ENCODE results near the gene SLC13A3. TPM values are rescaled to one million over a fixed set of nuclear protein-coding genes. Genes with fewer than 3 reads are reported as not detected.

SLC13A3 gene, protein sequence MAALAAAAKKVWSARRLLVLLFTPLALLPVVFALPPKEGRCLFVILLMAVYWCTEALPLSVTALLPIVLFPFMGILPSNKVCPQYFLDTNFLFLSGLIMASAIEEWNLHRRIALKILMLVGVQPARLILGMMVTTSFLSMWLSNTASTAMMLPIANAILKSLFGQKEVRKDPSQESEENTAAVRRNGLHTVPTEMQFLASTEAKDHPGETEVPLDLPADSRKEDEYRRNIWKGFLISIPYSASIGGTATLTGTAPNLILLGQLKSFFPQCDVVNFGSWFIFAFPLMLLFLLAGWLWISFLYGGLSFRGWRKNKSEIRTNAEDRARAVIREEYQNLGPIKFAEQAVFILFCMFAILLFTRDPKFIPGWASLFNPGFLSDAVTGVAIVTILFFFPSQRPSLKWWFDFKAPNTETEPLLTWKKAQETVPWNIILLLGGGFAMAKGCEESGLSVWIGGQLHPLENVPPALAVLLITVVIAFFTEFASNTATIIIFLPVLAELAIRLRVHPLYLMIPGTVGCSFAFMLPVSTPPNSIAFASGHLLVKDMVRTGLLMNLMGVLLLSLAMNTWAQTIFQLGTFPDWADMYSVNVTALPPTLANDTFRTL
- polyA plus RNA-seq (2013) = 0.11 TPM

DNA sequence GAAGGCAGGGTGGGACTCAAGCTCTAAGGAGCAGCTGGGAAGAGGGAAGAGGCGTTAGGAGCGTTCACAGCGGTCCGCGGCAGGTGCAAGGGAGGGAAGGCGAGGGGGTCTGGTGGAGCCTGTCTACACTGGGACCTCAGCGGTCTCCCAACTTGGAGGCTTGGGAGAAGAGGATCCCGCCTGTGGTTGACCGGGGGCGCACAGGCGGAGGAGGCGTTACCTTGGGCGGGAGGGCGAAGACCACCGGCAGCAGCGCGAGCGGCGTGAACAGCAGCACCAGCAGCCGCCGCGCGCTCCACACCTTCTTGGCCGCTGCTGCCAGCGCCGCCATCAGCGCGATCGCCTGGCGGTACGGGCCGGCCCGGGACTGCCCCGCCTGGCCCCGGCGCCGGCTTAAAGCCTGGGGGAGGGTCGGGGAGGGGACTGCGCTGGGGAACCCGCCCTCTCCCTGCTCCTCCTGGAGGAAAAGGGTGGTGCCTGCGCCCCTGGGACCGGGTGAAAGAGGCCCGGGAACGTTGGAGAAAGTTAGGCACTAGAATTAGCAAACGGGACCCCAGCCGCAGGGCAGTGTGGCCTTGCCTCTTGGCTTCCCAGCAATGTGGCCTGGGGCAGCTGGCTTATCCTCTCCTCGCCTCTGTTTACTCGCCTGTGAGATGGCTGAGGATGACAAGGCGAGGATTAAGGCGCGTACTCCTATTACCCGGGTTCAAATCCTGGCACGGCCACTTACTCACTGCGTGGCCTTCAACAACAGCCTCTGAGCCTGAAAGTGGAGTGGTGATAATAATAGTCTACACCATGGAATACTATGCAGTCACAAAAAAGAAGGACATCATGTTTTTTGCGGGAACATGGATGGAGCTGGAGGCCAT, at the start of gene SLC13A3:
SLC13A3 (minus strand) TSS at position 369 of the 872 bp plus-strand sequence; CDS start at position 331, 38 bp downstream.
- H3K4me3 ChIP-seq (ENCODE audit: control insufficient read depth in 1 of 7, extremely low read depth in 1 of 7, insufficient read depth in 4 of 7, low read depth in 2 of 7, low read length in 6 of 7) = peak within 1 kb of the TSS in 3 of 7 experiments; percentile 6 to 38 (median 32)

DNA sequence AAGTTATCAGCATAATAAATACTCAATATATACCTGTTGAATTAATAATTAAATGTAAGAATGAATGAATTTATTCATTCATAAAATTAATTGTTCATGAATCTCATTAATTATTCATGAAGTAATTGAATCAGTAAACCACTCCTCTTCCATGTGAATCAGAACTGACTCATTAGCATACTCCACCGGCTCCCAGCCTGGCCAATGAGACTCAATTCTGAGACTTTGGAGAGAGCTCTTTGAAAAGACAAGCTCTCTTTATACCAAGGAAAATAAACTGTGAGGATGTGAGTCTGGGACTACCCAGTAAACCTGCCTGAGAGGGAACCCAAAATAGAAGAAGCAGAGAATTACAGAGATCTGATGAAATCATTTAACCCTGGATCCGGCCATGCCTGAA, 49.8 kb upstream of the SLC13A3 start:
- no peak for DNase-seq
- WGBS (ENCODE audit: insufficient coverage) = no CpG with 5 or more reads among the region's 2 CpGs

More for the DNA sequence above, at the start of gene SLC13A3:
- peak in 2 of 3 donors; percentile 12 to 15 for DNase-seq
- Histone ChIP-seq H3K27ac (ENCODE audit: insufficient read depth in 1 of 2, low read depth in 1 of 2, low read length in 2 of 2, poor library complexity in 1 of 2, severe bottlenecking in 2 of 2) (no peak within 1 kb of the TSS), H3K4me1 (ENCODE audit: control extremely low read depth in 1 of 4, control insufficient read depth in 4 of 4, insufficient read depth in 4 of 4, low read length in 3 of 4) (peaks cover 0 to 7% (median 3%) of the 10 kb centered on the region in 4 experiments), H3K36me3 (ENCODE audit: control insufficient read depth in 4 of 4, insufficient read depth in 4 of 4, low read length in 3 of 4) (no peaks in the 10 kb centered on the region), H3K9me3 (ENCODE audit: control extremely low read depth in 1 of 5, control insufficient read depth in 4 of 5, insufficient read depth in 2 of 5, low read depth in 1 of 5, low read length in 4 of 5) (peaks cover 0 to 3% (median 0%) of the 10 kb centered on the region in 5 experiments), H3K27me3 (replicated peaks in 2 of 5; ENCODE audit: control insufficient read depth in 4 of 5, insufficient read depth in 5 of 5, low read length in 4 of 5) (peaks cover 13 to 48% (median 20%) of the 10 kb centered on the region in 5 experiments)
- CTCF ChIA-PET = no interaction called here
- 10% methylated on average over 39 of the region's 55 CpGs for WGBS (ENCODE audit: insufficient coverage)
- POLR2A ChIA-PET = no interaction called here

DNA sequence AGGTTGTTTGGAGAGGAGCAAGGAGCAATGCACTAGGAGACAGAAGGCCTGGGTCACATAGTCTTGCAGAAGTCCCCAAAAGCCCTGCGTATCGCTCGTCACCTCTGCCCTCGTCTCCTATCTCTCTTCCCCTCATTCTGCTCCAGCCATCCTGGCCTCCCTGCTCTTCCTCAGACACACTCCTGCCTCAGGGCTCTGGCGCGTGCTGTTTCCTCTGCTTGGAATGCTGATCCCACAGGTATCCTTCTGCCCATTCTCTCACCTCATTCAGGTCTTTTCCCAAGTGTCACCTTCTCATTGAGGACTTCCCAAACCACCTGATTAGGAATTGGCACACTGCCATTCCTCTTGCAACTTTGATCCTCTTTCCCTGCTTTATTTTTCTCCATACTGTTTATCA, 49.2 kb upstream of the SLC13A3 start:
- Histone ChIP-seq H3K27me3 (replicated peaks in 2 of 5; ENCODE audit: control insufficient read depth in 4 of 5, insufficient read depth in 5 of 5, low read length in 4 of 5) (peaks cover 0 to 1% (median 0%) of the 10 kb centered on the region in 5 experiments), H3K27ac (ENCODE audit: insufficient read depth in 1 of 2, low read depth in 1 of 2, low read length in 2 of 2, poor library complexity in 1 of 2, severe bottlenecking in 2 of 2) (no peak overlapping the region), H3K4me1 (ENCODE audit: control extremely low read depth in 1 of 4, control insufficient read depth in 4 of 4, insufficient read depth in 4 of 4, low read length in 3 of 4) (peaks cover 0 to 6% (median 0%) of the 10 kb centered on the region in 4 experiments), H3K36me3 (ENCODE audit: control insufficient read depth in 4 of 4, insufficient read depth in 4 of 4, low read length in 3 of 4) (no peaks in the 10 kb centered on the region), H3K4me3 (ENCODE audit: control insufficient read depth in 1 of 7, extremely low read depth in 1 of 7, insufficient read depth in 4 of 7, low read depth in 2 of 7, low read length in 6 of 7) (no peak overlapping the region), H3K9me3 (ENCODE audit: control extremely low read depth in 1 of 5, control insufficient read depth in 4 of 5, insufficient read depth in 2 of 5, low read depth in 1 of 5, low read length in 4 of 5) (peaks cover 0 to 2% (median 0%) of the 10 kb centered on the region in 5 experiments)
- POLR2A ChIA-PET = interaction anchor here (0.6 kb wide), 1 partner anchor 31 kb away, joined by 3 read pairs; no protein-coding TSS in a partner anchor
- no peak for DNase-seq
- 98% methylated on average over 6 of the region's 6 CpGs for WGBS (ENCODE audit: insufficient coverage)
- CTCF ChIA-PET = interaction anchor here (1.6 kb wide), 1 partner anchor 181 kb away, joined by 5 read pairs; no protein-coding TSS in a partner anchor

More for the DNA sequence above, 49.8 kb upstream of the SLC13A3 start:
- no peak overlapping the region for H3K4me3 ChIP-seq (ENCODE audit: control insufficient read depth in 1 of 7, extremely low read depth in 1 of 7, insufficient read depth in 4 of 7, low read depth in 2 of 7, low read length in 6 of 7)
- peaks cover 0 to 1% (median 0%) of the 10 kb centered on the region in 5 experiments for H3K27me3 ChIP-seq (replicated peaks in 2 of 5; ENCODE audit: control insufficient read depth in 4 of 5, insufficient read depth in 5 of 5, low read length in 4 of 5)
- POLR2A ChIA-PET = no interaction called here
- H3K4me1 ChIP-seq (ENCODE audit: control extremely low read depth in 1 of 4, control insufficient read depth in 4 of 4, insufficient read depth in 4 of 4, low read length in 3 of 4) = peaks cover 0 to 3% (median 0%) of the 10 kb centered on the region in 4 experiments
- CTCF ChIA-PET = no interaction called here
- no peak overlapping the region for H3K27ac ChIP-seq (ENCODE audit: insufficient read depth in 1 of 2, low read depth in 1 of 2, low read length in 2 of 2, poor library complexity in 1 of 2, severe bottlenecking in 2 of 2)
- H3K36me3 ChIP-seq (ENCODE audit: control insufficient read depth in 4 of 4, insufficient read depth in 4 of 4, low read length in 3 of 4) = no peaks in the 10 kb centered on the region
- H3K9me3 ChIP-seq (ENCODE audit: control extremely low read depth in 1 of 5, control insufficient read depth in 4 of 5, insufficient read depth in 2 of 5, low read depth in 1 of 5, low read length in 4 of 5) = peaks cover 0 to 2% (median 2%) of the 10 kb centered on the region in 5 experiments

DNA sequence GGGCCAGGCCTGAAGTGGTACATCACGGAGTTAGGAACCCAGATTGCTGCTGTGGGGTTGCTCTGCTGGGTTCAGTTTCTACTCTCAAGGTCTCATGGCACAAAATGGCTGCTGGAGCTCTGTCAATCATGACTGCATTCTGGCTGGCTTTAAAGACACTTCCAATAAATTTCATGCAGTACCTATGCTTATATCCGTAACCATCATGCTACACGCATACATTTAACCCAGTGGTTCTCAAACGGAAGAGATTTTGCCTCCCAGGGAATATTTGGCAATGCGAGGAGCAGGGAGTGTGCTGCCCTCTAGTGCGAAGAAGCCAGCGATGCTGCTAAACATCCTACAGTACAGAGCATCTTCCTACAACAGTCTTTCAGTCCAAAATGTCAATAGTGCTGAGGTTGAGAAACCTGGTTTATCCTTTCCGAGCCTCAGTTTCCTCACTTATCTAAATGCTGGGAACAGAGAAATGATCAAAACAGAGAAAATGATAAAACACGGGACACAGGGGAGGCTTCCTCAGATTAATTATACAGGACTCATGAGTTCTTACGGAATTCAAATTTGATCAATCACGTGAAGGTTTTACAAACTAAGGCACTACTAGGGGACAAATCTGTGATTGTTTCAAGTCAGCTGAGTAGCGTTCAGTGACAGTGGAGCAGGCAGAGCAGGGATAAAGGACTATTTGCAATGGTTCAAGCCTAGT, 48.5 kb upstream of the SLC13A3 start:
- Histone ChIP-seq H3K27ac (ENCODE audit: insufficient read depth in 1 of 2, low read depth in 1 of 2, low read length in 2 of 2, poor library complexity in 1 of 2, severe bottlenecking in 2 of 2) (no peak overlapping the region), H3K36me3 (ENCODE audit: control insufficient read depth in 4 of 4, insufficient read depth in 4 of 4, low read length in 3 of 4) (no peaks in the 10 kb centered on the region), H3K9me3 (ENCODE audit: control extremely low read depth in 1 of 5, control insufficient read depth in 4 of 5, insufficient read depth in 2 of 5, low read depth in 1 of 5, low read length in 4 of 5) (peaks cover 0 to 2% (median 0%) of the 10 kb centered on the region in 5 experiments), H3K4me3 (ENCODE audit: control insufficient read depth in 1 of 7, extremely low read depth in 1 of 7, insufficient read depth in 4 of 7, low read depth in 2 of 7, low read length in 6 of 7) (no peak overlapping the region), H3K4me1 (ENCODE audit: control extremely low read depth in 1 of 4, control insufficient read depth in 4 of 4, insufficient read depth in 4 of 4, low read length in 3 of 4) (peaks cover 0 to 6% (median 0%) of the 10 kb centered on the region in 4 experiments), H3K27me3 (replicated peaks in 2 of 5; ENCODE audit: control insufficient read depth in 4 of 5, insufficient read depth in 5 of 5, low read length in 4 of 5) (no peaks in the 10 kb centered on the region)
- ChIA-PET POLR2A (interaction anchor here (0.6 kb wide), 1 partner anchor 30 kb away, joined by 3 read pairs; no protein-coding TSS in a partner anchor), CTCF (interaction anchor here (1.6 kb wide), 1 partner anchor 180 kb away, joined by 5 read pairs; no protein-coding TSS in a partner anchor)
- WGBS (ENCODE audit: insufficient coverage) = 61% methylated on average over 12 of the region's 12 CpGs
- peak in 2 of 3 donors; percentile 35 to 39 for DNase-seq

DNA sequence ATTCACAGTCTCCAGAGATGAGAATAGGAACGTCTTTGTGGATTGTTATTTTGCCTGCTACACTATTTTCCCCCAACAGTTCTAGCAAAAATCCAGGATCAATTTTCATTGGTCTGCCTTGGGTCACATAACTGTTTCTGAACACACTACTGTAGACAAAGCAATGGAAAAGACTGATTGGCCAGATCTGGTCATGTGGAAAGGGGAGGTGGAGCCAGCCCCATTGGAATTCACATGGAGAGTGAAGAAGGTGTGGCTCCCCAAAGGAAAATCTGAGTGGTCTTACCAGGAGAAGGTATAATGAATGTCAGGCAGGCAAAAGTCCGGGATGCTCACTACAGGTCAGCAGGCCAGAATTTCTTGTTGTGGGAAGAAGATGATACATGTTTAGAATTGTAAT, 47.5 kb upstream of the SLC13A3 start:
- POLR2A ChIA-PET = no interaction called here
- no peak overlapping the region for H3K27ac ChIP-seq (ENCODE audit: insufficient read depth in 1 of 2, low read depth in 1 of 2, low read length in 2 of 2, poor library complexity in 1 of 2, severe bottlenecking in 2 of 2)
- no peak for DNase-seq
- H3K36me3 ChIP-seq (ENCODE audit: control insufficient read depth in 4 of 4, insufficient read depth in 4 of 4, low read length in 3 of 4) = no peaks in the 10 kb centered on the region
- CTCF ChIA-PET = interaction anchor here (1.6 kb wide), 1 partner anchor 179 kb away, joined by 5 read pairs; no protein-coding TSS in a partner anchor
- no CpG with 5 or more reads among the region's 2 CpGs for WGBS (ENCODE audit: insufficient coverage)
- peaks cover 0 to 9% (median 2%) of the 10 kb centered on the region in 4 experiments for H3K4me1 ChIP-seq (ENCODE audit: control extremely low read depth in 1 of 4, control insufficient read depth in 4 of 4, insufficient read depth in 4 of 4, low read length in 3 of 4)
- H3K4me3 ChIP-seq (ENCODE audit: control insufficient read depth in 1 of 7, extremely low read depth in 1 of 7, insufficient read depth in 4 of 7, low read depth in 2 of 7, low read length in 6 of 7) = no peak overlapping the region
- no peaks in the 10 kb centered on the region for H3K27me3 ChIP-seq (replicated peaks in 2 of 5; ENCODE audit: control insufficient read depth in 4 of 5, insufficient read depth in 5 of 5, low read length in 4 of 5)
- peaks cover 0 to 2% (median 0%) of the 10 kb centered on the region in 5 experiments for H3K9me3 ChIP-seq (ENCODE audit: control extremely low read depth in 1 of 5, control insufficient read depth in 4 of 5, insufficient read depth in 2 of 5, low read depth in 1 of 5, low read length in 4 of 5)

DNA sequence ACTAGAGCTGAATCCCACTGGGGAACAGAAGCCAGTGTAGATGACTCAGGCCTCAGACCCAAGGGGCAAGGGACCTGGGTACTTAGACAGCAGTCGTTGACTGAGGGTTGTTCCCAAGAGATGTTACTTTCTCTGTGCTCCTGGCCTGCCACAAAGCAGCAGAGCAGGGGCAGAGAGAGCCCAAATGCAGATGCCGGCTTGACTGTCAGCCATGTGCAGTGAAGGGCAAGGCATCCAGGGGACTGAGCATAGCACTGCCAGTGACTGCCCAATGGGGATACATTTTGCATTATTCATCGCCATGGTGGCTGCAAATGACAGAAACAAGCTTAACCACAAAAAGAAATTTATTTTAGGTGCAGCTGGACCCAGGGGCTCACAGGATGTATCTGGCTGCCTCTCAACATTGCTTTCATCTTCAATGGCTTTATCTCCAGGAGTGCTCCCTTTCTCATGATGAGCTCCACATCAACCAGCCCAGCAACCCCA, 45.6 kb upstream of the SLC13A3 start:
- H3K9me3 ChIP-seq (ENCODE audit: control extremely low read depth in 1 of 5, control insufficient read depth in 4 of 5, insufficient read depth in 2 of 5, low read depth in 1 of 5, low read length in 4 of 5) = peaks cover 0 to 2% (median 0%) of the 10 kb centered on the region in 5 experiments
- no peaks in the 10 kb centered on the region for H3K36me3 ChIP-seq (ENCODE audit: control insufficient read depth in 4 of 4, insufficient read depth in 4 of 4, low read length in 3 of 4)
- peak in 2 of 3 donors; percentile 26 to 30 for DNase-seq
- H3K27ac ChIP-seq (ENCODE audit: insufficient read depth in 1 of 2, low read depth in 1 of 2, low read length in 2 of 2, poor library complexity in 1 of 2, severe bottlenecking in 2 of 2) = no peak overlapping the region
- 81% methylated on average over 3 of the region's 3 CpGs for WGBS (ENCODE audit: insufficient coverage)
- peaks cover 0 to 9% (median 2%) of the 10 kb centered on the region in 4 experiments for H3K4me1 ChIP-seq (ENCODE audit: control extremely low read depth in 1 of 4, control insufficient read depth in 4 of 4, insufficient read depth in 4 of 4, low read length in 3 of 4)
- H3K4me3 ChIP-seq (ENCODE audit: control insufficient read depth in 1 of 7, extremely low read depth in 1 of 7, insufficient read depth in 4 of 7, low read depth in 2 of 7, low read length in 6 of 7) = no peak overlapping the region
- CTCF ChIA-PET = interaction anchor here (0.9 to 2.0 kb wide), 4 partner anchors 9 to 172 kb away, joined by 3 to 5 read pairs (median 4); partner anchors contain the start of gene OCSTAMP
- no peaks in the 10 kb centered on the region for H3K27me3 ChIP-seq (replicated peaks in 2 of 5; ENCODE audit: control insufficient read depth in 4 of 5, insufficient read depth in 5 of 5, low read length in 4 of 5)
- POLR2A ChIA-PET = no interaction called here
